Neutrophil (primary cell): ENCODE data around the gene BBX.

Experiments used
- H3K27ac ChIP-seq: fragments of 200-600 bp; sonication (generic); 2 replicates; pipeline ENCODE4 v1.5.1; 2016; ENCODE audit warnings: mild to moderate bottlenecking, moderate library complexity
- H3K27me3 ChIP-seq: fragments of 200-600 bp; sonication (generic); 2 replicates; pipeline ENCODE4 v1.6.0; 2016; ENCODE audit warnings: mild to moderate bottlenecking
- H3K36me3 ChIP-seq: fragments of 200-600 bp; sonication (generic); 2 replicates; pipeline ENCODE4 v1.5.1; 2017
- H3K4me1 ChIP-seq, 2 experiments: fragments of 200-600 bp in 1 of 2; sonication (generic) in 1 of 2; 1 replicate in 1 of 2; 2 replicates in 1 of 2; pipeline versions ENCODE4 v1.5.1 to v1.6.1; 2013 to 2016; ENCODE audit warnings: low read depth in 1 of 2, low read length in 1 of 2, mild to moderate bottlenecking in 1 of 2, moderate library complexity in 1 of 2; ENCODE audit not compliant: control insufficient read depth in 1 of 2, insufficient read depth in 1 of 2
- H3K4me3 ChIP-seq, 2 experiments: fragments of 200-600 bp in 1 of 2; sonication (generic) in 1 of 2; 1 replicate in 1 of 2; 2 replicates in 1 of 2; pipeline ENCODE4 v1.5.1; 2013 to 2016; ENCODE audit warnings: low read depth in 1 of 2, low read length in 1 of 2, mild to moderate bottlenecking in 1 of 2, moderate library complexity in 1 of 2
- H3K9me3 ChIP-seq: fragments of 200-600 bp; sonication (generic); 2 replicates; pipeline ENCODE4 v1.5.1; 2016
- TF ChIP-seq, protein P1 (sequence below): fragments of 200-600 bp; sonication (generic); IDR thresholded peaks from 2 replicates; pipeline ENCODE4 v1.5.1; 2016; ENCODE audit warnings: antibody characterized with exemption

The BBX gene

DNA sequence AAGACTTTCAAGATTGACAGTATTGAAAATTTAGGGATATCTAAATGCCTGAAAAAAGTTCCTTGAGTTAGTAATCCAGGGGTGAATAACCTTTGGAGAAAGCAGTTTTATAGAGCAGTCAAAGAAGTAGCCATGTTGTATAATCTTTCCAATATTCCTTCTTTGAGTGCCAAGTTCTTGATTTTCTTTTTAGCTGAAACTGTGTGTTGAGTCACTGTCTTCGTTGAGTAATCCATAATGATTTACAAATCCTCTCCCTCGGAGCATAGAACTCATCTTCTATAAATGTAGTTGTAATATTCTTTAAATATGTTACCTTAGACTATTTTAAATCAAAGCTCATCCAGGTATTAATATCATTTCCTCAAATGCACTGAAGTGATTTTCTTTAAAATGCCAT lies 135.2 kb downstream of the BBX start:
- Histone ChIP-seq H3K27me3 (no peaks in the 10 kb centered on the region), H3K4me3 (no peak overlapping the region), H3K36me3 (no peaks in the 10 kb centered on the region), H3K9me3 (no peaks in the 10 kb centered on the region), H3K4me1 (peaks cover 0 to 4% of the 10 kb centered on the region in 2 experiments), H3K27ac (no peak overlapping the region)
- TF ChIP-seq, protein P1, sequence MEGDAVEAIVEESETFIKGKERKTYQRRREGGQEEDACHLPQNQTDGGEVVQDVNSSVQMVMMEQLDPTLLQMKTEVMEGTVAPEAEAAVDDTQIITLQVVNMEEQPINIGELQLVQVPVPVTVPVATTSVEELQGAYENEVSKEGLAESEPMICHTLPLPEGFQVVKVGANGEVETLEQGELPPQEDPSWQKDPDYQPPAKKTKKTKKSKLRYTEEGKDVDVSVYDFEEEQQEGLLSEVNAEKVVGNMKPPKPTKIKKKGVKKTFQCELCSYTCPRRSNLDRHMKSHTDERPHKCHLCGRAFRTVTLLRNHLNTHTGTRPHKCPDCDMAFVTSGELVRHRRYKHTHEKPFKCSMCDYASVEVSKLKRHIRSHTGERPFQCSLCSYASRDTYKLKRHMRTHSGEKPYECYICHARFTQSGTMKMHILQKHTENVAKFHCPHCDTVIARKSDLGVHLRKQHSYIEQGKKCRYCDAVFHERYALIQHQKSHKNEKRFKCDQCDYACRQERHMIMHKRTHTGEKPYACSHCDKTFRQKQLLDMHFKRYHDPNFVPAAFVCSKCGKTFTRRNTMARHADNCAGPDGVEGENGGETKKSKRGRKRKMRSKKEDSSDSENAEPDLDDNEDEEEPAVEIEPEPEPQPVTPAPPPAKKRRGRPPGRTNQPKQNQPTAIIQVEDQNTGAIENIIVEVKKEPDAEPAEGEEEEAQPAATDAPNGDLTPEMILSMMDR, result no peak

GRCh38 chr3:107660306-107660976 lies 137.7 kb downstream of the BBX start:
- Histone ChIP-seq H3K27me3 (no peaks in the 10 kb centered on the region), H3K9me3 (no peaks in the 10 kb centered on the region), H3K36me3 (no peaks in the 10 kb centered on the region), H3K27ac (no peak overlapping the region), H3K4me1 (peaks cover 0 to 4% of the 10 kb centered on the region in 2 experiments), H3K4me3 (no peak overlapping the region)
- TF ChIP-seq, protein P1, result no peak

DNA sequence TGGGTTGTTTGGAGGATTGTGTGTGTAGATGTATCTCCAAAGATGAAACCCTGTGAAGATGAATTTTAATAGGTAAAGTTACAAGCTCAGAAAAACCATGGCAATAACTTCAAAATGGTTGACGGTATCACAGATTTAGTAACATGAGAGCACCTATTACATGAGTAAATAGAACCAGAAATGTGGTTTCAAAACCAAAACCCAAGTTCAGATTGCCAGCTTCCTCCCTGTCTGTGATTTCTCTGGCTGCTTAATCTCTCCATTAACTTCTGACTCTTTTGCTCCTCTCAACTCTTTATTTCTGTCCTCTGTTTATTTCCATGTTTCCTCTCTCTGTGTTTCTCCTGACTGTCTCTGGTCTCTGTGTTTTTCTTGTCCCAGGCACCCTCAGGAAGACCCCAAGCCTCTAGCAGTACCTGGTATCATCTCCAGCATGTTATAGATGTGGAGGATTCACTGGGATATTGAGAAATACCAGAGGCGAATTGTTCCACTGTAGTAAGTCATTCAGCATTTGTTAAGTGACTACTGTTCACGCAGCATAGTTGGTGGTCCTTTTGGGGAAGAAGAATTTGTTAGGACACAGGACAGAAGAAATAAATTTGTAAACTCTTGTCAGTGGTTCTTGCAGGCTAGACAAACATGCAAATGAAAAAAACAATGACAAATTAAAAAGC lies 138.8 kb downstream of the BBX start:
- no peaks in the 10 kb centered on the region for H3K36me3 ChIP-seq
- H3K4me1 ChIP-seq, result peaks cover 0 to 4% of the 10 kb centered on the region in 2 experiments
- H3K27me3 ChIP-seq, result no peaks in the 10 kb centered on the region
- no peaks in the 10 kb centered on the region for H3K9me3 ChIP-seq
- no peak overlapping the region for H3K27ac ChIP-seq
- no peak overlapping the region for H3K4me3 ChIP-seq
- TF ChIP-seq, protein P1, result no peak

- Histone ChIP-seq H3K27me3 (no peaks in the 10 kb centered on the region), H3K36me3 (no peaks in the 10 kb centered on the region), H3K9me3 (no peaks in the 10 kb centered on the region), H3K4me3 (no peak overlapping the region), H3K4me1 (peaks cover 0 to 4% of the 10 kb centered on the region in 2 experiments), H3K27ac (no peak overlapping the region)
- TF ChIP-seq, protein P1, result no peak
Measured at GRCh38 chr3:107662124-107662507, 139.4 kb downstream of the BBX start.

DNA sequence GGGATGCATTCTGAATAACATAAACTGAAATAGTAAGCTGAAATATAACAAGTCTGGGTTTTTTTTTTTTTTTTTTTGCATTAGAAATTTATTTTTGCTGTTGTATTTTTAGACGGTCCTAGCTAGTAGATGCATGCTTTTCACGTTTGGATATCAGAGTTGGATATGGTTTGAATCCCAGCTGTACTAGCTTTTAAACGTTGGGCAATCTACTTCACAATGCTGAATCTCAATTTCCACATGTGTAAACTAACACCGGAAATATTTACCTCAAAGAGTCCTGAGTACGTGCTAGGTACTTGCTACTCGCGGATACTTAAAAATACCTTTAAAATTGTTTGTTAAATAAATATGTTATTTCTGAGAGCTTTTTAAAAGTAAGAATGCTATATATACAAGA lies 139.8 kb downstream of the BBX start:
- Histone ChIP-seq H3K27ac (no peak overlapping the region), H3K27me3 (no peaks in the 10 kb centered on the region), H3K36me3 (no peaks in the 10 kb centered on the region), H3K4me3 (no peak overlapping the region), H3K4me1 (peaks cover 0 to 4% of the 10 kb centered on the region in 2 experiments), H3K9me3 (no peaks in the 10 kb centered on the region)
- TF ChIP-seq, protein P1, result no peak
